Pulmonary artery endothelial cell (primary cell): ENCODE measurements around the gene TBX15. TPM values are rescaled to one million over a fixed set of nuclear protein-coding genes. Genes with fewer than 3 reads are reported as not detected.
"Not testable (repeated sequence)": the region's sequence is repeated elsewhere in the genome, so short reads cannot be mapped to it uniquely, and the experiment has no call there.

Experiments used
- DNase-seq: peaks from one replicate; pipeline ENCODE4 v3.0.0-alpha.2; 2011; ENCODE audit warnings: low read depth, low spot score
- total RNA-seq: library from RNA; depleted of rRNA; stranded (reverse); fragments of >200 nt; gene quantifications from 2 replicates; pipeline ENCODE4 v1.2.3, GENCODE V29; 2014

Gene TBX15
- total RNA-seq, 1 donor from 2014 or later, result not detected

DNA sequence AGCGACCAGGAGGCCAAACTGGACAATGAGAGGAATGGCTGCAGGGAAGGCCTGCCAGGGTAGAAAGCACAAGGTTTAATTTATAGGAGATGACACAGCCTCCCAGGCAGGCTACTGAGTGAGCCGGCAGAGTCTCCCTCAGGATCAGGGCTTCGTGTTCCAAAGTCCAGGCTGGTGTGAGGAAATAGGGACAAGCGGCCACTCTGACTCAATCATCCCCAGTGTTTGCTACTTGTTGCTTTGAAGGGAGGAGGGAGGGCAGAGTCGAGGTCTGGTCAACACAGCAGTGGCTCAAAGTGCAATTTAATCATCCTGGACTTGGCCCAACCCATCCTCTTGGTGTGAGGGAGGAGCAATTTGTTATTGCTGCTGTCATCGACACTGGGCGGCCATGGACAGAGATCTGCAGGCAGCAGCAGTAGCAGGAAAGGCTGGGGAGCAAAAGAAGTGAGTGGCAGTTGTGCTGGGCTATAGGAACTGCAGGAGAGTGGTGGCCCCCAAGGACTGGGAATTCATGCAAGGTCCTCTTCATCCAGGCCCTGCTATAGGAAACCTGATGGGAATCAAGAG, 27.5 kb downstream of the TBX15 start:
- no peak for DNase-seq

DNA sequence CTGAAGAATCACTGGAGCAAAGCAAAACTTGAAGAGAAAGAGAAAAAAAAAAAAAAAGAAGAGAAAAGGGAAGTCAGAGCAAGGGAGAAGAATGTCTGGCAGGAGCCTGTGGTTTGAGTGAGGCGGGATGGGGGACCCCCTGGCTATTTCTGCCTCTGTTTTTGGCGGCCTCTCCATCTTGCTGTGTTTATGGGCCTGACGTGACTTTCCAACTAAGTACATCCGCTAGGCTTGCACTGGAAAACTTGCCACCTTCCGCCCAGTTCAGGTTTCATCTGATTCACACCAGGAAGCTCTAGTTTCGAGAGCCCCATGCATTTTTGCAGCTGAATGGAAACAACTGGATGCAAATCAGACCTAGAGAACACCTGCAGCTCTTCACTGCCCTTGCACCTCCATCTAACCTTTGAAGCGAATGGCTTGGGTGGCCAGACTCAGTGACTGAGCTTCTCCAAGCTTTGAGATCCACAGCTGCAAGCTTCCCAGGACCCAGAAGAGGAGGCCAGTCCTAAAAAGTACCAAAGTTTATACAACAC, 28.0 kb downstream of the TBX15 start:
- no peak for DNase-seq

DNA sequence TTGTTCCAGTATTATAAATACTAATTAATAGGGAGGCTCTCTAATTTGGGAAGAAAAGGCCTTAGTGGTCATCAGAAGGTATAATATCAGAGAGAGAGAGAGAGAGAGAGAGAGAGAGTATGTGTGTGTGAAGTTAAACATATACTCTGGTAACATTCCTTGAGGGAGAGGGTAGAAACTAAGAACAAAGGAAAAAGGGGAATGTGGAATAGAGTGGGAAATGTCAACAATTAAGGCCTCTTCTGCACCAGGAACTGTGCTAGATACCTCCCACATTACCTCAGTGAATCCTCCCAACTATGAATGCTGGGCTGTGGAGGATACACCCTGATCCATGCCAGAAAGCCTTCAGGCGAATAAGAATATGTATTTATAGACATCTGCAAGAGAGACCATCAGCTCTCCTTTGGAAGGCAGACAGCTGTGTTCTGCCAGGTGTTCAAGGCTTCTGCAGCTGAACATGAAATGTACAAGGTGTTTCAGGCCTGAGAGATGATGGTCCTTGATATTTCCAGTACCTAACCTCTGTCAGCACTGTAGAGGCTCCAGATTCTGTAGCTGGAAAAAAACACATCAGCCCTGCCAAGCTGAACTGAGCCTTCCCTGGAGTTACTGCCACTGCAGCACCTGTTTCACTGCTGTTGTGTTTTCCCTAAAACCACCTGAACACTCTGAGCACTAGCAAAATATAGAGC, 29.1 kb downstream of the TBX15 start:
- DNase-seq, result no peak

DNA sequence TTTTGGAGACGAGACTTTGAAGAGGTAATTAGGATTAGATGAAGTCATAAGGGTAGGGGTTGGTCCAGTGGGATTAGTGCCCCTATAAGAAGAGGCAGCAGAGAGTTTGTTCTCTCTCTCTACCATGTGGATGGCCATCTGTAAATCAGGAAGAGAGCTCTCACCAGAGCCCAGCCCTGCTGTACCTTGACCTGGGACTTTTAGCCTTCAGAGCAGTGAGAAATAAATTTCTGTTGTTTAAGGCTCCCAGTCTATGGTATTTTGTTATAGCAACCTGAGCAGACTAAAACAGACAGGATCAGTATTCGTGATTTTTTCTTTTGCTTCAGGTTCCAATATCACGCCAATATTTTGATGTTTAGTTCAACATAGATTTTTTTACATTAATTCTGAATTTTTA, 30.0 kb downstream of the TBX15 start:
- DNase-seq, result no peak

DNA sequence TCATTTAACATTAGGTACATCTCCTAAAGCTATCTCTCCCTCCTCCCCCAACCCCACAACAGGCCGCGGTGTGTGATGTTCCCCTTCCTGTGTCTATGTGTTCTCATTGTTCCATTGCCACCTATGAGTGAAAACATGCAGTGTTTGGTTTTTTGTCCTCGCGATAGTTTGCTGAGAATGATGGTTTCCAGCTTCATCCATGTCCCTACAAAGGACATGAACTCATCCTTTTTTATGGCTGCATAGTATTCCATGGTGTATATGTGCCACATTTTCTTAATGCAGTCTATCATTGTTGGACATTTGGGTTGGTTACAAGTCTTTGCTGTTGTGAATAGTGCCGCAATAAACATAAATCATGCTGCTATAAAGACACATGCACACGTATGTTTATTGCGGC, 30.6 kb downstream of the TBX15 start:
- not testable (repeated sequence) for DNase-seq

DNA sequence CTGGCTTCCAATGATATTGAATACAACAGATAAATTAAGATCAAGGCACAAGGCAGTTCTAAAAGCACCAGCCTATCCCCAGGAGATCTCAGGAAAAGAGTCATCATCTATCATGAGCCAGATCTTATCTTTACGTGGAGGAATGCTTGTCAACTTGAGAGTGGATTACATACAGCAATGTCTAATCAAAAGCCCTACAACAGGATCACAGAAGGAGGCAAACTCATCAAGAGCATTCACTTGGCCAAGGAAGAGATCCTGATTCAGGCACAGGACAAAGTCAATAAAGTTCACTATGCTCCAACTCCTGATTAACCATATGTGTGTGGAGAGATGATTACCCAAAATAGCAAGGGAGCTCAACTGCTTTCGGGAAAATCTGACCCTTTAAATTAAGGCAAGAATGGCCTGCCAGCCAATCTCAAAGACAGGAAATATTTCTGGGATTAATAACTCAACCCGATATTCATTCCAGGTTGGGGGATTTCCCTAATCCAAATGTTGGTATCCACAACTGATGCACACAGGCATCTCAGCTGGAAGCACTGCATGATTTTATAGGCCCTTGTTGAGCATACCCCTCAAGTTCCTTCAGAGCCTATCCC, 33.7 kb downstream of the TBX15 start:
- DNase-seq, result no peak

DNA sequence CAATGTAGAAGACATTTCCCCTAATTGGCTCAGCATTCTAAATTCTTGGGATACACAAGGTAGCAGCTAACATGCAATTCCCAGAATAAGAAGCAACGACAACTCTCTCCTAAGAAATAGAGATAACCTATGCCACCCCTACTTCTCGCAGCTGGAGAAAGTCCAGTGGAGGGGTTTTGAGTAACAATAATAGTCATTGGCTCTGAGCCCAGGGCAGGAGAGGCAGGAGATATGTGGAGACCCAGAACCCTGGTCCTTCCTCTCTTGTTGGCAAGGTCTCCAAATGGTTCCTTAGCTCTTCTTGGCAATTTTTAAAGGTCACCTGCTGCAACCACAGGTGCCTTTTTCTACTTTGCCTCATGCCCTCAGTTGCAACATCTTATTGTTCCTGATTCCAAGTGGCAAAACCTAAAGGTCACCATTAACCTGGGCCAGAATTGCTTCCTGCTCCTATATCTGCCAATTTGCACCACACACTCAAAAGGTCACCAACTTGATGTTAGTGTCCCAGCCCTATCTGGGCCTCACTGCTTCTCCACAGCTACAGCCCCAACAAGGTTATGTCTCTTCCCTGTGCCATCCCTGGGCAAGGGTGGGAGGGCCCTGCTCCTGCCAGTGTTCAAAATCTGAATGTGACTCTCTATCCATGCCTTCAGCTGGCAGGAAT, 36.7 kb downstream of the TBX15 start:
- DNase-seq, result no peak

DNA sequence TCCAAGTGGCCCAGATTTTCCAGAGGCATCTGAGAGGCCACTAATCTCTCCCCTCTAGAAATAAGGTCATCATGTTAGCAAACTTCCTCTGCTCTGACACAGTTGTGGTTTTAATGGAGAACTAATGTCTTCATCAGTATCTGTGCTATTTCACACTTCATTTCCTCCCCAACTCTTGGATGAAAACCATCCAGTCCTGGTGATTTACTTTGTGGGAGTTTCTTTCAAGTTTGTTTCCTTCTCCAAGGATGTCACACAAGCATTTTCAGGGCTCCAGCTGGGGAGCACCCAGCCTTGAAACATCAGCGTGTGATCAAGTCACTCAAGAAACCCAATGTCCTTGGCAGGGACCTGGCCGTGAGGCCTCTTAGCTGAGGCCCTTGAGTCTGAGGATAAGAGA, 38.8 kb downstream of the TBX15 start:
- DNase-seq, result no peak

DNA sequence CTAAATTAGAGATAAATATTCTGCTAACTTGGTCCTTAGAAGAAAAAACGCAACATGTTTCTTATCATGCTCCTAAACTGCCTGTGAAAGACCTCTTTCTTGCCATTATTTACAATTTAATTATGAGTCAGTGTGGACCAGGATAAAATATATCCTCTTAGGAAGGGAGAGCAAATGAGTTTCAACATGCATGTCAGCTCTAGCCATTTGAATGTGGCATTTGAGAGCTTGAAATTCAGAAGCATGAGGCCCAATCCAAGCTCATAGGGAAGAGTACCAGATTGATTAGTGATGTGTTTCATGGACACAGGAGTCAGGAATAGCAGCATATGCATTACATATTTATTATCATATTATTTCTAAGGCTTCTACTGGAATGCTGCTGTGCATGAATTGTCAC, 39.3 kb downstream of the TBX15 start:
- no peak for DNase-seq

DNA sequence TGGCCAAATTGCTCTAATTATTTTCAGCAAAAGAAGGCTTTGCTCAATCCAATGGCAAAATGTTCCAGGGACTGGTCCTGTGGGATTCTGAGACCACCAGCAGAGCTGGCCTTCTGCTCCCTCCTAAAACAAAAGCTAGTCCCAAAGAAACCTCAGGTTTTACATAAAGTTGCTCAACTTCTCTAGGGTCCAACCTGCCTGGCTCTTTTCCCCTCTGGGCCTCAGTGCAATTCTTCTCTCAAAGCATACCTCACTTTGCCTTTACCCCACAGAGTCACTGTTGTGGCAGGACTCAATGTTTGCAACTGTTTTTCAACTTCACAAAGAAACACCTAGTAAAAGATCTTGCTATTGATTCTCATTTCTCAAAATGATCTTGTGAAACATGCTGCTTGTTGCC, 39.8 kb downstream of the TBX15 start:
- DNase-seq, result no peak

DNA sequence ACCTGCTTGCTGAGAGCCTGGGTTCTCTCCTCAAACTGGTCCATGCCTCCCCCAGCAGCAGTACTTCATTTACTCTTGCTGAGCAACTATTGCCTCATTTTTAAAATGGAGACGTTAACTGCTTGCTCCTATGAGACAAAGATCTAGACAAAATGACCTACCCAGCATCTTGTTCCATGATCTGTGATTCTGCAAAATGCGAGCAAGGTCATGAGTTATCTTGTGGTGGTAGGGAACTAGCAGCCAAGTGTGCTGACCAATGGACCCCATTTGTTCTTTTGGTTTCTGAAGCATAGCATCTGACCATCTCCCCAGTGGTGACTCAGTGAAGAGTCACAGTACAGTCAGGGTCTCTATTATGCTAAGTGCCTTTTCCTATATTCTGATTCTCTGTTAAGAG, 40.4 kb downstream of the TBX15 start:
- no peak for DNase-seq

DNA sequence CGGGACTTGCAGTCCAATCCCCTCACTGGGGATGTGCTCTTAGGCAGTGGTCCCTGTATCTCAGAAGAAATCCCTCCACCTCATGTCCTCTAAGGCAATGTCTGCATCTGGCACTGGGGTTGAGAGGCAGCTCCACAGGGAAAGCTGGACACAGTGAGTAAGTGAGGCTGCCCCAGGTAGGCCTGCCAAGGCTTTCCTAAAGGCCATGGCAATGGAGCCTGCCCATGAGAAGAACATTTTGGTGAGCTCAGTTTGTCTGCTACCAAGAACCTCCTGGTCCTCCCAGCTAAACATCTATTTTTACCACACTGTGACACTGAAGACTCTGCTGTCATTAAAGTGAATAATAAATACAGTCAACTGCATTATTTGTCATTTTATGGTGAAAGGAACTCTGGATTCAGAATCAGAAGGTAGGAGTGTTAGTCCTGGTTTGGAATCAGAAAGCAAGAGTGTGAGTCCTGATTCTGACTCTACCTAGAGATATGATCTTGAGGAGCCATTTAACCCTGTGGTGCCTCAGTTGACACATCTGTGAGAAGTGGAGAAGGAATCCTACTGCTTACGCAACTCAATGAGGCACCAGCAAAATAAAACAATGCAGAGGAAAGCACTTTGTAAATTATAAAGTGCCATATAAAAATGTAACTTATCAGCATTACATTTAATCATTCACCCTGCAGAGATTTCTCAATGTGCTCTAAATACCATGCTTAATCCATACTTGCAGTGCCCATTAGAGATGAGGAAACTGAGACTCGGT, 41.0 kb downstream of the TBX15 start:
- DNase-seq, result no peak

DNA sequence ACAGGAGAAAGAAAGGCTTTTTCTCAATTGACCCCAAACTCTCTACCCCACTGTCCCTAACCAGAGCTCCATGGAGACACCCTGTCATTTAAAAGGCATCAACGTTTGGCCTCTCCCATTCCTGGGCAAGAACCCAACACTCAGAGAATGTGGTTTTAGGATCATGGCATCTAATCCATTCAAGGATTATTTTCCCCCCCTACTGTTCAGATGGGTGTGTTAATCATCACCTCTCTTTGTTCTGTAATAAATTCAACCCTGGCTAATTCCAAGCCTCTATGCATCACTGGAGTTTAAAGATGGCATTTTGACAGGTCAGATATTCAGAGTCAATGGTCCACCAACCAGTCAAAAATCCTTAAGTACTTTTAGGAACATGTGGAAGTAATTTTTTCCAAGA, 42.7 kb downstream of the TBX15 start:
- no peak for DNase-seq

DNA sequence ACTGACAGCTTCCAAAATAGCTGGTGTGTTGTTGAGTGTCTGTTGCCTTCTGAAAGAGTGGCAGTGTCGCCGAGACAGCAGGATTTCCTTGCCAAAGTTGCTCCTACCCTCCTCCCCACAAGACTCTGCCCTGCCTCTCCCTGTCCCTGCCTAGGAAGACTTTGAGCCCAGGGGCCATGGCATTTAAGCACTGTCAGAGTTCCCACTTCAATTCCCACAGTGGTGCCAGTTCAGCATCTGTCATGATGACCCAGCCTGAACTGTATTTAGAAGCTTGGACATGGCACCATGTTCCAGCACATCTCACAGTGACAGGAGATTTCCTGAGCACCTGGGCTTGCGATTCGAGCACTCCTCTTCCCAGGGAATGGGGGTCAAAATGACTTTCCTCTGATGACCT, 43.6 kb downstream of the TBX15 start:
- DNase-seq, result no peak

DNA sequence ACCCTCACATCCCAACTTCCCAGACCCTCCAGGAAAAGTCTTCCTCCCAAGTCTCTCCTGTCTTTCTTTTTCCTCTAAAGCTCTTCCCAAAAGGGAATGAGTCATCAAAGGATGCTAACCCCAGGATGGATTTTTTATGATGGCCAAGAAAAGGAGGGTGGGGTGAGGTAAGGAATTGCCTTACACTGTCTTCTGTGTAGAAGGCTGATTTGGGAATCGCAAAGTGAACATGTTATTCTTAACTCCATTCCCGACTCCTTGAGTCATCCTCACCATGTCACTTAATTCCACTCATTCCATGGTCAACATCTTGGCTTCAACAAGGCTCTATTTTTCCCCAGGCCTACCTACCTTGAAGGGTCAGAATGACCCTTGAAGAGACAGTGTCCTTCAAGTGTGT, 44.0 kb downstream of the TBX15 start:
- no peak for DNase-seq

DNA sequence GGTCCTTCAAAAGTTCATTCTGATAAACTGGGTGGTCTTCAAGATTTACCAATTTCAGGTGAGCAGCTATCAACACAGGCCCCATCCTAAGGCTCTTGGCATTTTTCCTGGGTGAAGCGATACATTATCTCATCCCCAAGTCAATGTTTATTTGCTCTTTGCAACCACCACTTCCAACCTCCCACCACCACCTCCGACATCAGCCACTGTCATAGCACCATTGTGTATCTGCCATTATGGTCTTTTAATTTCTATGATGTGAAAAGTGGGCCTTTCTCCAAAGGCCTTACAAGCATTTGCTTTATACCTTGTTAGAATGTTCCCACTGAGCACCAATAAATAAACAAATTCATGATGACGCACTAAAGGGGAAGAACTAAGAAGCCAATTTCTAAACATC, 47.2 kb downstream of the TBX15 start:
- no peak for DNase-seq

DNA sequence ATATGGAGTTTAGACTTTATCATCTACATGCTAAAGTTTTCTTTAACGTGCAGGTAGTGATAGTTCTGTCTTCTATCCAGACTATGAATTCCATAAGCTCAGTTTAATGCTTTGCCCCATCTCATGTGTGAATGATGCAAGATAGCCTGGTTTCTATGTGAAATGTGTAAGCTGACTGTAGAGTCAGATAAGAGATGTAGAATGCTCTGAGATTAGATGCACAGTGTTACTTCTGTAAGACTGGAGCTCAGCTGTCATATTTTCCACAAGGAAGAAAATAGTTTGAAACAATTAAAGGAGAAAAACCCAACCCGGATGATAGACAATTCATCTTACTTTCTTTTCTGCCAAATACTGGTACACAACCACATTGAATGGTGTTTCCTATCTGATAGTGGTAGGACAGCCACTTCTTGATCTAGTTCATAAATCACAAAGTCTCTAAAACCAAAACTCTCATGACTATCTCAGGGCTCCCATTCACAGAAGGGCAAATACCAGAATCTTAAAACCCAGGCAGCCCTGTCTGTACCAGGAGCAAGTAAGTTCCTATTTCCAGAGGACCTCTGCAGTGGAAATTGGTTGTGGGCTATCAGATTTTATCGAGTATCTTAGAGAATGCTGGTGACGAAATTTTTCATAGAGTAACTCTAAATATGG, 50.6 kb downstream of the TBX15 start:
- no peak for DNase-seq

DNA sequence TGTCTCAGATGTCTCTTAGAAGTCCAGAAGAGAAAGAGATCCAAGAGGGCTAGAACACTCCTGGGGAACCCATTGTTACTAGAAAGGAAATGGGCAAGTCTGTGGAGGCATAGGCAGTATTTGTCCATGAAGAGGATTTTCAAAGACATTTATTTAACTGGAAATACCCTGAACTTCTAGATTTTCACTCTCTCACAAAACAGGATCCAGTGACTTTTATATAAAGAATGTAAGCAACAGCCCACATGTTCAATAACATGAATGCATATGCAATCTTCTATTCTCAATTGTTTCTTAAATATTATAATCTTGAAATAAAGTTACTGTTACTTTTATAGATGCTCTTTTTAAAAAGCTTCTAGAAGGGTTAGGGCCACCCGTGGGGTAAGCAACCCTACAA, 53.4 kb downstream of the TBX15 start:
- no peak for DNase-seq

DNA sequence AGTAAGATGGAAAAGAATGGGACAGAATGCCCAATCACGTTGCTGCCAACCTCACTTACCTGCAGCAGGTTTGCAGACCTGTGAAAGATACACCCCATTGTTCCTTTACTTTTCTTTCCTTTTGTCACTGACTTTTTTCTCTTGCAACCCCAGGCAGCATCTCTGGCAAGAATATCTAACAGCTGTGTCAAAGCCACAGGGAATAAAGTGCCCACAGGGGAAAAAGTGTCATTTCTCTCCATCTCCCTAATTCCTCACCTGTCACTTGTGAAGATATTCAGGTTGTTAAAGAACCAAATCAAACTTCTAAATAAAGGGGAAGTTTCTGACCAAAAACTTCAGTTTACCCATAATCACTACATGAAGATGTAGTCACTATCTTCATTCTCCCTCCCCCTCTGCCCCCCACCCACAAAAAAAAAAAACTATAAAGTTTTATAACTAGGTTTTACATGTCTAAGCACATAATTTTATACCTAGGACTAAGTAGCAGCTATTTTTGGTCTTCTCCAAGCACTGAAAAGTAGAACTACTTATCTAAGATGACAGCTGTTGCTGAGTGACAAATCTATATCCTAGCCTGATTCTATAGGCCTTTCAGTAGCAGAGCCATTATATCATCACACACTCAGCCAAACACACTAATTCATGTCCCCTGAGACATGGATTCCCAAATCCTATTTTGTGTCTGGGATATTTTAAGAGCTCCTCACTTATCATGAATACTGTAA, 54.9 kb downstream of the TBX15 start:
- DNase-seq, result no peak

DNA sequence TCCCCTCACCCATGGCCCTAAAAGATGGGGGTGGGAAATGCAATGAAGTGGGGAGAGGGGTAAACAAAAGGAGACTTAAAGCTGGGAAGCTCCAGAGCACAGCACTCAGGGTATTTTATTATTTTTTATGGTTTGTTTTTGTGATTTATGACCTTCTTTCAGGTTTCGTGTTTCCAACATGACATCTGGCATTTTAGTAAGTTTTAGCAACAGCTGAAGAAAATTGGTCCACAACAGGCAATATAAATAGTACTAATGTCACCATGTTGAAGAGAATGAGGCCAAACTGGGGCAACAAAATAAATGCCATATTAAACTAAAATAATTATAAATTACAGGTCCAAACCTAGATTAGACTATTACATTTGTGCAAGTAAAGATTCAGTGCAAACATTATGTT, 56.3 kb downstream of the TBX15 start:
- no peak for DNase-seq
